Measurements from ENCODE around the gene FKBP7. TPM values are rescaled to one million over a fixed set of nuclear protein-coding genes. Genes with fewer than 3 reads are reported as not detected.
"Not testable (repeated sequence)": the region's sequence is repeated elsewhere in the genome, so short reads cannot be mapped to it uniquely, and the experiment has no call there.

FKBP7 gene
- total RNA-seq, 1 experiment from 2014 or later: 4.8 TPM

- H3K18ac ChIP-seq (ENCODE audit: insufficient read length, low read depth, low read length); H2BK20ac ChIP-seq (ENCODE audit: low read depth, low read length, poor library complexity, severe bottlenecking); H3K23ac ChIP-seq (ENCODE audit: insufficient read length, low read depth, low read length); H3K36me3 Mint-ChIP-seq (ENCODE audit: insufficient read depth in 1 of 3, low read depth in 3 of 3); H3K56ac ChIP-seq (ENCODE audit: insufficient read length, low read depth, low read length); H3K4me1 ChIP-seq (ENCODE audit: insufficient read depth, low read length); H3K23me2 ChIP-seq (ENCODE audit: insufficient read length, low read depth, low read length, poor library complexity, severe bottlenecking); H3K4ac ChIP-seq (ENCODE audit: low read depth, low read length); H4K91ac ChIP-seq (ENCODE audit: insufficient read length, low read depth, low read length); H3T11ph ChIP-seq (ENCODE audit: low read length); H3K9me3 Mint-ChIP-seq; H4K20me1 ChIP-seq (ENCODE audit: control insufficient read depth, insufficient read depth, insufficient read length); H2BK15ac ChIP-seq (ENCODE audit: low read depth, low read length); H4K5ac ChIP-seq (ENCODE audit: insufficient read length, low read depth, low read length); H2BK12ac ChIP-seq (ENCODE audit: insufficient read length, low read depth, low read length); H3K27ac Mint-ChIP-seq; H2BK5ac ChIP-seq (ENCODE audit: insufficient read length, low read length); H3K27me3 ChIP-seq (ENCODE audit: insufficient read depth, low read length); H3K4me3 Mint-ChIP-seq; H4K8ac ChIP-seq (replicated peaks; ENCODE audit: insufficient read length, low read depth, low read length); H3K27ac ChIP-seq (ENCODE audit: insufficient read length, low read depth, low read length); H2AK5ac ChIP-seq (ENCODE audit: insufficient read length, low read length); H2BK120ac ChIP-seq (ENCODE audit: low read depth, low read length, poor library complexity, severe bottlenecking); H3K4me2 ChIP-seq (ENCODE audit: insufficient read depth, insufficient read length, low read length); H3K9me3 ChIP-seq (ENCODE audit: control insufficient read depth, low read depth, low read length); DNase-seq; H3K14ac ChIP-seq (ENCODE audit: insufficient read depth, low read length); H3K9ac ChIP-seq (ENCODE audit: extremely low read depth, insufficient read length, low read length); H2AFZ ChIP-seq (ENCODE audit: low read length); H3K27me3 Mint-ChIP-seq (ENCODE audit: low read depth); H3K79me1 ChIP-seq (ENCODE audit: insufficient read depth, low read depth, low read length, poor library complexity, severe bottlenecking): not testable (repeated sequence)
- WGBS (ENCODE audit: extremely low coverage, insufficient read length, low lambda C conversion rate): no CpG with 5 or more reads among the region's 5 CpGs
- peaks cover 12% of the 10 kb centered on the region; the same call in 1 of the 2 replicates for H3K79me2 ChIP-seq (ENCODE audit: insufficient read depth, low read length)
- peaks cover 4 to 12% of the 10 kb centered on the region in 2 experiments; a peak in 3 of 4 replicates for H3K4me1 Mint-ChIP-seq
These were observed 46.6 kb upstream of the FKBP7 start for GRCh38 chr2:178525010-178525409.
